ENCODE data around the gene ITGB7.

GRCh38 chr12:53229454-53229853 is 22.4 kb upstream of the ITGB7 start:
- TF ChIP-seq CTCF (IDR thresholded peaks at IDR 0.05) = no peak
- TF ChIP-seq POLR2A (IDR thresholded peaks at IDR 0.05) = no peak

Measured in body of pancreas (tissue), 4 donors.